RPMI8226 (cell line): ENCODE data around the gene RYR1.
A peak's percentile ranks its signal among the peaks of the same experiment; 100 is the strongest.

Source experiments
- DNase-seq: peaks from one replicate; pipeline ENCODE4 v3.0.0-alpha.2; 2015

The RYR1 gene

GRCh38 chr19:38429055-38429810, 4.3 kb upstream of the RYR1 start:
- DNase-seq: no peak

- no peak for DNase-seq
These were observed 3.7 kb upstream of the RYR1 start for GRCh38 chr19:38429811-38430156.

GRCh38 chr19:38430931-38431330, 2.6 kb upstream of the RYR1 start:
- no peak for DNase-seq

- DNase-seq: peak; percentile 16
These were observed 1.1 kb downstream of the RYR1 start for GRCh38 chr19:38434549-38435051.

DNA sequence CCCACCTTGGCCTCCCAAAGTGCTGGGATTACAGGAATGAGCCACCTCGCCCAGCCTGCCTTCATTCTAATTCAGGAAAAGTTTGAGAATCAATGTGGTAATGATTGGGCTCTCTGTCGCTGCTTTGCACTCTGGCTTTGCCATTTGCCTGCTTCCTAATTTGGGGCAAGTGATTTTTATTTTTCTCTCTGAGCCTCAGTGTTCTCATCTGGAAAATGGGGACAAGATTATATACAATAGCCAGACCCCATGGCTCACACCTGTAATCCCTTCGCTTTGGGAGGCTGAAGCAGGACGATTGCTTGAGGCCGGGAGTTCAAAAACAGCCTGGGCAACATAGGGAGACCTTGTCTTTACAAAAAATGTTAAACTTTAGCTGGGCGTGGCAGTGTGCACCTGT, 3.8 kb downstream of the RYR1 start:
- no peak for DNase-seq

DNA sequence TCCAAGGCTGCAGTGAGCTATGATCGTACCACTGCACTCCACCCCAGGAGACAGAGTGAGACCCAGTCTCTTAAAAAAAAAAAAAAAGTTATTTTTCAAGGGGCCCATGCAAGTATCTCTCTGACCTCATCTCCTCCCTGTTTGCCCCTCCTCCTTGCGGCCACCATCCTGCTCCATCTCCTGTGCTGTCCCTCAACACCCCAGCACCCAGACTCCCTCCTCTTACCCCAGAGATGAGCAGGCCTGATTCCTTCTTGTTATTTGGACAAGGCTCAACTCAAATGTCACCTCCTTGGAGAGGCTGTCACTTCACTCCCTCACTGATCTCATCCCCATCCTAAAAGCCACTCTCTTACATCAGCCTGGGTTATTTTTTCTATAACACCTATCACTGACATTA, 4.4 kb downstream of the RYR1 start:
- no peak for DNase-seq

GRCh38 chr19:38440592-38440991, 7.1 kb downstream of the RYR1 start:
- DNase-seq: no peak

GRCh38 chr19:38441657-38442348, 8.3 kb downstream of the RYR1 start:
- DNase-seq: peak; percentile 20

DNA sequence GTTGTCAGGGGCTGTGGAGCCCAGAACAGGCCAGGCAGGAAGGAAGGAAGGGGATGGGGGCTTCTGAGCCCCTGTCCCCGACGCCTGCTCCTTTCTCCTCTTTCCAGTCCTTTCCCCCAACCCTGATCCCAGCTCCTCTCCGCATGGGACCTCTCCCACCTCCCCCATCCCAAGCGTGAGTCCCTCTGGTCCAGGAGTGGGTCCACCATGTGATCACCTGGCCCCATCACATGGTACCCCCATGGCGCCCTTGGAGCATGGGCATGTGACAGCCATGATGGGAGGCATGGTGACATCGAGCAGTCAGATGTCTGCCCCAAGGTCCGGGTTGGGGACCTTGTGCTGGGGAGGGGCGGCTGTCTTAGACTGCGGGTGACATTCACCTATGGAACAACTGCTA, 9.2 kb downstream of the RYR1 start:
- DNase-seq: no peak

GRCh38 chr19:38443458-38443999, 10.0 kb downstream of the RYR1 start:
- no peak for DNase-seq

GRCh38 chr19:38444026-38444425, 10.5 kb downstream of the RYR1 start:
- no peak for DNase-seq

DNA sequence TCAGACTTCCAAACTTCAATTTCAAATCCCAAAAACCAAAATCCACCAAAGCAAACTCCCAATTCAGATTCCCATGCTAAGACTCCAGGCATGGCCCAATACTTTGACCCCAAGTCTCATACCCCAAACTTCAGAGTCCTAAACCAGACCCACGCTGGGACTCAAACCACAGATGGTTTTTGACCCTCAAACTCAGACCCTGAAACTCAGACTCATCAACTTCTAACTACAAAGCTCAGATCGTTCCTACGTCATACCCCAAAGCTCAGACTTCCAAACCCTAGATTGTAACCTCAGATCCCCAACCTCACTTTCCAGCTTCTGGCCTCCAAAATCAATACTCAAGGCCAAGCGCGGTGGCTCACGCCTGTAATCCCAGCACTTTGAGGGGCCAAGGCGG, 11.9 kb downstream of the RYR1 start:
- DNase-seq: no peak

- no peak for DNase-seq
These were observed 14.7 kb downstream of the RYR1 start for GRCh38 chr19:38448225-38448624.

DNA sequence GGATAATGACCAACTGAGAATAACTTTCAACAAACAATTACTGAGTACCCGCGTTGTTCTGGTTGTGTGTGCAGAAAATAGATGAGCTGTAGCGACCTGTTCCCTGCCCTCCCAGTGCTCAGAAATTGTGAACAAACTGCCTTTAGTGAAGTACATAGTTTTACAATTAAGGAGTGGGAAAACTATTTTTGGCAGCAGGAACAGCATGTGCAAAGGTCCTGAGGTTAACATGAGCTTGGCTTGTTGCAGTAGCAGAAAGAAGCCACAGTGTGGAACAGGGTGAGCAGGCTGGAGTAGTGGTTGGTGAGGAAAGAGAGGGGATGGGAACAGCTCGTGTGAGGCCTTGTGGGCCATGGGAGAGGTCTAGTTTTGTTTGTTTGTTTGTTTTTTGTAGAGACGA, 16.0 kb downstream of the RYR1 start:
- no peak for DNase-seq

DNA sequence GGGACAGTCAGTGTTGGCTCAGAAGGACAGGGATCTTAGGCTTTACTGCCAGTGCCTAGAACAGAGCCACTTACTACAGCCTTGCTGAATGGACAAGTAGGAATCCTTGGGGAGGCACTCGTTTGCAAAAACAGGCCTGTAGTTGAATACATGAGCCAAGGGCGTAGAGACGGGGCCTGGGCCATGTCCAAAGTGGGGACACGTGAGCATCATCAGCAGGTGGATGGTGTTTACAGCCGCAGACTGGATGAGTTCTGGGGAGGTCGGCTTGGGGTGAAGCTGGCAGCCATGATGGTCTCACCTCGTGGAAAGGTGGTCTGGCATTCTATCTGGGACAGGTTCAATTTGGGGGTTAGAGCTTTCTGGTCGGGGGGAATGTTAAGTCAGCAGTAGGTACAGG, 17.5 kb downstream of the RYR1 start:
- no peak for DNase-seq

DNA sequence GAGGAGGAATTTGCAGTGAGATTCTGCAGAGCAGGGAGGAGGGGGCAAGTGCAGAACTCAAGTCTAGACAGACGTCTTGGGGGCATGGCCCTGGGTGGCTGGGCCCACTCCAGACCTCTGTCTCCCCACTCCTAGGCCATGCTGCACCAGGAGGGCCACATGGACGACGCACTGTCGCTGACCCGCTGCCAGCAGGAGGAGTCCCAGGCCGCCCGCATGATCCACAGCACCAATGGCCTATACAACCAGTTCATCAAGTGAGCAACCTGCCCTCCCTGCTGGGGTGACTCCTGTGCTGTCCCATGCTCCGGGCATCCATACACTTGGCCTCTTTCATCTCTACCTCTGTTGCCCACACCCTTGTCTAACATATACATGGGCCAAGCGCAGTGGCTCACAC, 18.1 kb downstream of the RYR1 start:
- no peak for DNase-seq

- DNase-seq: peak; percentile 16
These were observed 19.2 kb downstream of the RYR1 start for GRCh38 chr19:38452430-38453366.

DNA sequence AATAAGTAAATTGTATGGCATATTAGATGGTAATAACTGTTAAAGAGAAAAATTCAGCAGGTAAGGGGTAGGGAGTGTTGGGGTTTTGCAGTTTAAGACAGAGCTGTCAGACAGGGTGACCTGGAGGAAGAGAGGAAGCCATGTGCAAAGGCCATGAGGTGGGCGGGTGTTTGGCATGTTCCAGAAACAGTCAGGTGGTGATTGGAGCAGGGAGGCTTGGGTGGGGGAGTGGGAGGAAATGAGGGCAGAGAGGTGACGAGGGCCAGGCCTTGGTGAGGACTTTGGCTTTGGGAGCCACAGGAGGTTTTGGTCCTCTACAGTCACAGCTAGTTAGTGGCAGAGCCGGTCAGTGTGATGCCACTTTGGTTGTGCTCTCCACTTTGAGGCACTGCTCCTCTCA, 20.1 kb downstream of the RYR1 start:
- no peak for DNase-seq

DNA sequence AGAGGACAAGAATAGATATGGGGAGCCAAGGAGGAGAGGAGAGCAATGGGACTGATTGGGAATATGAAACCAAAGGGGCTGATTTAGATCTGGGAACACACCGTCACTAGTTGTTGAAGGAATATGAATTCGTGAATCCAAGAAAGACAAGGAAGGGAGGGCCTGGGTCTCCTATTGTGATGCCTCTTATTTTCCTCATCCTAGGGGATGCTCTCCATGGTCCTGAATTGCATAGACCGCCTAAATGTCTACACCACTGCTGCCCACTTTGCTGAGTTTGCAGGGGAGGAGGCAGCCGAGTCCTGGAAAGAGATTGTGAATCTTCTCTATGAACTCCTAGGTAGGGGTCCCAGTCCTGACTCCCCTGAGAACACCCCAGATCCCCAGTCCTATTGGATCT, 21.5 kb downstream of the RYR1 start:
- DNase-seq: peak; percentile 39

DNA sequence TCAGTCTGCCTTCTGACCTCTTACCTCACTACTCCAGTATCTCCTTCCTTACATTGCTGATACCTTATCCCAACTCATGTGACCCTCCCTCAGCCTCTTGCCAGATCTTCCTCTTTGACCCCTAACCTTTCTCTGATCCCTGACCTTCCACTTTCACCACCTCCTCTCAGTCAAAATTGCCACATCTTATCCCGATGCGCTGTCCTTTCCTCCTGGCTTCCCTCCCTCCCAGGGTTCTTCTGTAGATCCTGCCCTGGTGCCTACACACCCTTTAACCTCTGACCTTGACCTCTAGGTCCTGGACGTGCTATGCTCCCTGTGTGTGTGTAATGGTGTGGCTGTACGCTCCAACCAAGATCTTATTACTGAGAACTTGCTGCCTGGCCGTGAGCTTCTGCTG, 23.7 kb downstream of the RYR1 start:
- no peak for DNase-seq

DNA sequence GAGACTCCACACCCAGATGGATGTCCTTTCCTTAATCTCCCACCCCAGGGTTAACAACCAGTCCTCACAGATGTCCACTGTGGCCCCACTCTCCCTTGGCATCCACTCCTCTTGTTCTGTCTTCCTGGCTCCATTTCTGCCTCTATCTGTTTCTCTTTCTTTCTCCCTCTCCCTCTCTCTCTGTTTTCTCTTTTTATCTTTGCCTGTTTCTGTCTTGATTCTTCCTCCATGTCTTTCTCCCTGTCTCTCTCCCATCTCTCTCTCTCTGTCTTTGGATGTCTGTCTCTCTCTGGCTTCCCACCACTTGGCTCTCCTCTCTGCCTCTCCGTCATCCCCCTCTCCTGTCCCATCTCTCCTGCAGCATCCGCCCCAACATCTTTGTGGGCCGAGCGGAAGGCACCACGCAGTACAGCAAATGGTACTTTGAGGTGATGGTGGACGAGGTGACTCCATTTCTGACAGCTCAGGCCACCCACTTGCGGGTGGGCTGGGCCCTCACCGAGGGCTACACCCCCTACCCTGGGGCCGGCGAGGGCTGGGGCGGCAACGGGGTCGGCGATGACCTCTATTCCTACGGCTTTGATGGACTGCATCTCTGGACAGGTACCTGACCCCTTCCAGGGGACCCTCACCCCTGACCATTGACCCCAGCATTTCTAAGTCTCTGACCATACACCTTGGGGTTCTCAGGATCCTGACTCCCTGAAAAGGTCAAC, 24.4 kb downstream of the RYR1 start:
- DNase-seq: no peak

DNA sequence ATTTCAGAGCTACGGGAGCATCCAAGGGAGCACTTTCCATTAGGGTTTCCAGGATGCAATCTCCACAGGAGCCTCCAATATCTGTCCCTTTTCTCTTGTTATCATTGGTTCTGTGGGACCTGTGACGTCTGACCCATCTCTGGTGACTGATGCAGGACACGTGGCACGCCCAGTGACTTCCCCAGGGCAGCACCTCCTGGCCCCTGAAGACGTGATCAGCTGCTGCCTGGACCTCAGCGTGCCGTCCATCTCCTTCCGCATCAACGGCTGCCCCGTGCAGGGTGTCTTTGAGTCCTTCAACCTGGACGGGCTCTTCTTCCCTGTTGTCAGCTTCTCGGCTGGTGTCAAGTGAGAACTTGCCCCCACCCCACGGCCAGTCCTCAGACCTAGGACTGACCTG, 25.5 kb downstream of the RYR1 start:
- no peak for DNase-seq

DNA sequence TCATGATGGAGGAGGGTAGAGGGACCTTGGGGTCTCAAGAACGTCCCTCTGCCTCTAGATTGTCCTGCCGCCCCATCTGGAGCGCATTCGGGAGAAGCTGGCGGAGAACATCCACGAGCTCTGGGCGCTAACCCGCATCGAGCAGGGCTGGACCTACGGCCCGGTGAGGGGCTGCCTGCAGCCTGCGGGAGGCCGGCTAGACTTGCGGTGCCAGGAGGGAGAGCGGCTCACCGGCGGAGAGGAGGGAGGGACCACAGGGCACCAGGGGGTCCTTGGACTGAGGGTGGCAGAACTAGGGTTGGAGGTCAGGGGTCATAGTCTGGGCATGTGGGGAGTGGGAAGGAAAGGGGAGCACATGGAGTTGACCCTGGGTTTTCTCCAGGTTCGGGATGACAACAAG, 29.9 kb downstream of the RYR1 start:
- DNase-seq: no peak
